NCI-H1436 treated with DMSO at 0.1 percent for 48 hours (cell line): Measurements from ENCODE around the gene RNF115.
"Not testable (repeated sequence)": the region's sequence is repeated elsewhere in the genome, so short reads cannot be mapped to it uniquely, and the experiment has no call there.

ENCODE experiments used
- DNase-seq: peaks from one replicate; lab custom pipeline; 2025; lab: John Stamatoyannopoulos, UW

RNF115 gene

DNA sequence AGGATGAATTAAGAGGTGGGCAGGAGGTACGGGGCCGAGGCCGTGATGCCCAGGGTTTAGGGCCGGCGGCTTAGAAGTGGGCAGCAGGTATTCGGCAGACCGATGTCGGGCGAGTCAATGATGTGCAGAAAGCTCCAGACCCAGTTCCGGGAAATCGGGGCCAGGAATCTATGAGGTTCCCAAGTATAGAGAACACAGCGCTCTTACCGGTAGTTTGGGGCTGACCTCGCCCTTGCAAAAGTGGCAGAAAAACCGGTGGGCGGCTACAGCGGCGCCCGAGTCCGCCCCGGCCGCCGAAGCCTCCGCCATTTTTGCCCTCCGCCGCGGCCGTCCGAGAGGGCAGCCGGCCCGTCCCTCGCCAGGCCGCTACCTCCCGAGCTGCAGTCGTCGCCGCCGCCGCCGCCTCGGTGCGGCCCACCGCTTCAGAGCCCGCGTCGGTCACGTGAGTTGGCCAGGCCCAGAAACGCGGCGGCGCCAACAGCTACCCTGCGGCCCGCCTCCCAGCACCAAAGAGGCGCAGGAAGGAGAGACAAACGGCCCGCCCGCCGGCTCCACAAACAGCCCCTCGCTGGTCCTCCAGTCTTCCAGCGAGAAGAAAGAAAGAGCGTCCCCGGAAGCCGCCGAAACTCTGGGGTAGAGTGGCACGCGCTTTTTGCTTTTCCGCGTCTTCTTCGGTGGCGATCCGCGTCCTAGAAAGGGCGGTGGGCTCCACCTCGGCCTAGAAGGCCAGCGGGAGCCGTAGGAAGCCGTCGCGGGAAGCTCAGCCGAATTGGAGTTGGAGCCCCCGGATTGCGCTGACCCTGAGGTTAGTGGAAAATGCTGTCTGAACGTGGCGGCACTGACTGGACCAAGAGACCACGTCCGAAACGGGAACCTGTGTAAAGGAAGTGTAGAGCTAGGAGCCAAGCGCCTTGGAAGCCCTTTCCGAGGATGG, at the start of gene RNF115, which contains the start of gene POLR3C:
Gene RNF115 (minus strand): TSS at position 531 of the 934 bp plus-strand sequence. CDS start 222 bp downstream, at position 309.
Gene POLR3C (plus strand): TSS at position 636 of the 934 bp plus-strand sequence. CDS start 1,577 bp downstream, outside the sequence.
- peak; percentile 22 for DNase-seq

DNA sequence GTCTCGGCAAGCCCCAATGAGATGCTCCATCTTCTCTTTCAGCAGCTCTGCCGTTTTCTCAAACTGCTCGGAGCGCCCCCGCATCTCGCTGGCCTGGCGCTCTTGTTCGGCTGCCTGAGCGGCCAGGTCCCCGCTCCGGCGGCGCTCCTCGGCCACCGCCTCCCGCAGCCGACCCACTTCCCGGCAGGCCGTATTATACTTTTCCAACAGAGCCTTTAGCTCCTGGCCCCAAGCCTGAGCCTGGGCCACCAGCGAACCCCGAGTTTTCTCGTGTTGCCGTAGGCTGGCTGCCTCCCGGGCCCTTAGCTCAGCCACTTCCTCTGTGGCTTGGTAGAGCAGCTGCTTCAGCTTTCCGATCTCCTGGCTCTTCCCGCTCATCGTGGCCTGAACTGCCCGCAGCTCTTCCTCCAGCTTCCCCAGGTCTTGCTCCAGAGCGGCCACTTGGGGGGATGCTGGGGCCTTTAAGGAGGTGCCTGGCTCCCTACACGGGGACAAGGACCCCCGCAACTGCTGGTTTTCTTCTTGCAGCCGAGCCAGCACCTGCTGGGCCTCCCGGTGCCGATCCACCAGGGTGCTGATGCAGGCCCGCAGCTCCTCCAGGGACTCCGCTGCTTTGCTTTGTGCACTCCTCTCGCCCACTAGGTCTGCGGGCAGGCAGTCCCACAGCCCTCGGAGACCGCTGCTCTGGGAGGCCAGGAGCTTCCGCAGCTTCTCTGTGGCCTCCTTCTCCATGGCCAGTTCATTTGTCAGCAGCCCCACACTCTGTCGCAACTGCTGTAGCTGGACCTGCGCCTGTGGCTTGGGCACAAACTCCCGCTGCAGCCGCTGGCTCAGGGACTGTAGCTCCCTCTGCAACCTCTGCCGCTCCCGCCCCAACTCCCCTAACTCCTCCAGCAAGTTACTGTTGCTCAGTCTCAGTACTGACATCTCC, 48.4 kb upstream of the RNF115 start:
- DNase-seq: no peak

DNA sequence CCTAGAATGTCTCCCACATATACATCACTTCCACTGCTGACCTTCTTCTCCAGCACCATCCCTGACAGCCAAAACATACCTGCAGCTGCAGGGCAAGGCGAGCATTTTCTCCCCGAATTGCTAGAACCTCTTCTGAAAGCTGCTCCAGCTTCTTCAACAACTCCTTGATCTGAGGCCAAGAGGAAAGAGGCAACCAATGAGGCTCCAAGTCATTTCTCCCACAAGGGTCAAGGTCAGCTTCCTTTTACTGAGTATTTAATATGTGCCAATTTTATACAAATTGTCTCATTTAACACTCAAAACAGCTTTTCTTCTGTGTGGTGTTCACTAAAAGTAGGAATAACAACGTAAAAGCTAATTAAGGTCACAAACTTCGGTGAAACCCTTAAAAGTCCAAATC, 44.3 kb upstream of the RNF115 start:
- DNase-seq: no peak

DNA sequence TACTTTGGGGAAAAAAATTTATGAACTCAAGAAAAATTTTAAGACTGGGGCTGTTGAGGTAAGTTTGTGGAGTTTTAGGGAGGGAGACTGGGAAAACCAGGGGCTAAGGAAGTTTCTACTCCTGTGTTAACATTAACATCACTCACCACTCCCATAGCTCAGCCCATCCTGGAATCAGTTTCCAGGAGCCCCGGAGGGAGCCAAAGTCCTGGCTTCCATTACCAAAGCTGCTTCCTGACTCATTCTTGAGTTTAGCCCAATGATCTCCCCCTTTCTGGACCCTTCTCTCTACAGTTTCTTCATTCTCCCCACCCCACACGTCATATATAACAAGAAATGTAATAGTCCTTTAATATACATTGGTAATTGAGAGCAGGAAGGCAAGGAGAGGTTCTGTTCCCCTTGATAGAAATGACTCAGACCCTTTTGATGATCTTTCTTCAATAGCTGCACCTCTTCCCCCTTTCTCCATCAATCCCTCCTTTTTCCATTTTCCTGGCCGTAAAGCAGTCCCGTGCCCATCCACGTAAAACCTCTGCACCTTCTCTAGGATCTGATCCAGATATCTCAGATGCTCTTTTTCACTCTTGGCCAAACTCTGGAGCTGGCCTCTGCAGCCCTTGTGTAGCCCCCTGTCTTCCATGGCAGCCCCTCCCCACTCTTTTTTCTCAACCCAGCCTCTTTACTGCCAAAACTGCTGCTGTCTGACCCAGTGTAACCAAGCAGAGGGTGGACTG, 39.6 kb upstream of the RNF115 start:
- DNase-seq: no peak

DNA sequence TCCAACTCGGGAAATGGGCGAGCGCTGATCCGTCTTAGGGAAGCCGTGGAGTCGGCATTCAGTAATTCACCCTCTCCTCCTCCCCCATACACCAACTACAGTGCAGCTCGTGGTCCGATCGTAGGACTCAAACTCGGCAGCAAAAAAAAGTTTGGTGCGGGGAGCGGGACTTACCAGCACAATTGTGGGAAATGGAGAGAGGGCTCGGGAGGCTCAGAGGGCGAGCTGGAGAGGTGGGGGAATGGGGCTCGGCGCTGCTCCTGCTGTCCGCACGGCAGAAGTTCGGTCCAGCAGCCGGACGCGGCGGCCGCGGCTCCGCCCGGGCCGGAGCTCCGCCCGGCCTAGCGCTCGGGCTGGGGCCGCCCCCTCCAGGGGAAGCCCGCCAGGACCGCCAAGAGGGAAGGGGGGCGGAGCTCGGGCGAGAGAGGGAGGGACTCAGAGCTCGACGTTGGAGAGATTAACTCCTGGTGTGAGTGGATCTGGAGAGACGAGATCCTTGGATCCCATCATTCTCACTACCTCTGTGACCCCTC, 35.7 kb upstream of the RNF115 start:
- DNase-seq: peak; percentile 15

DNA sequence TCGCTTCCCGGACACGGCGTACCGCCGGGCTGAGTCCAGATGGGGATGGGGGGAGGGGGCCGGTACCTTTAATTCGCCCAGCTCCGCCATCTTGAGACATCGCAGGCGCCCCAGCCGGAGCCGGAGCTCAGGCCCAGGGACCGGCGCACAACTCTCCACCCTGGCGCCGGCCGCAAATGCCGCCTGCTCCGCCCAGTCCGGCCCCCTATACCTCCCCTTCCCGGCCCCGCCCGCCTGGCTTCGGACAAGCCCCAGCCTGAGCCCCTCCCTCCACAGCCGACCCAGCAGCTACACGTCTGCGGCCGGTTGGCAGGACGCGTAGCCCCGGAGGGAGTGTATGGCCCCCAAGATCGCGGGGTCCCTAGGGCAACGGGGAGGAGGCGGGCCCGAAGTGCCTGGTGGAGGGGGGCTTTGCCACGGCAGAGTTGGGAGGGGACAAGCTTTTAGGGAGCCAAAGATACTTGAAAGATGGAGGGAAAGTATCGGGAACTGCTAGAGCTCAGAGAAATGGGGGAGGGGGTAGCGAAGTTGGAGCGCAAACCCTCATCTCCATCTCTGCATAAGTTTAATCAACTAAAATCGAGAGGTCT, 35.1 kb upstream of the RNF115 start, which contains the start of gene PIAS3:
Gene PIAS3 (minus strand): TSS at position 181 of the 590 bp plus-strand sequence. CDS start 91 bp downstream, at position 90.
- DNase-seq: peak; percentile 31

DNA sequence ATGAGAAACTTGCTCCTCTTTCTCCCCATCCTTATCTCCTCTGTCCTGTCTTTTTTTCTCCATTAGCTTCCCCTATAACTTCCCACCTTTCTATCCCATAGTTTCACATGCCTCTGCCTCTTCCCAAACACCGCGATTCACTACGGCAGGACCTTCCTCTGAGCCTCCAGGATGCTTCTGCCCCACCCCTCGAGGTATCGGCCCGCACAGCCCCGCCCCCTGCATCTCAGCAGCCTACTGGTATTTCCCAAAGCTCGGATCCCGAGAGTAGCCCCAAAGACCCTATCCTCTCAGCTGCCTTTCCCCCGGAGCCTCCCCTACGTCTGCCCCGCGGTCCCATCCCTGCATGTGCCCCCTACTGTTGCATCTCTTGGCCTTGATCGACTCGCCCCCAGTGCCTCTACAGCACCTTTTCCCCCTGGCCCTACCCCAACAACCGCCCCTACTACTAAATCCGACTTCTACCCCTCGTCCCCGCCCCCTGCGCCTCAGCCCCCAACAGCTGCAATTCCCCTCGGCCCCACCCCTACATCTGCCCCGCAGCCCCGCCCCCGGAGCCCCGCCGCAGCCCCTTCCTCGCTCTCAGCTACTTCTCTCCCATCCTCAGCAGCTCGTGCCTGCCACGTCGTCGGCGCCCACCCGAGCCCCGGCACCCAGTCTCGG, 34.5 kb upstream of the RNF115 start:
- no peak for DNase-seq

DNA sequence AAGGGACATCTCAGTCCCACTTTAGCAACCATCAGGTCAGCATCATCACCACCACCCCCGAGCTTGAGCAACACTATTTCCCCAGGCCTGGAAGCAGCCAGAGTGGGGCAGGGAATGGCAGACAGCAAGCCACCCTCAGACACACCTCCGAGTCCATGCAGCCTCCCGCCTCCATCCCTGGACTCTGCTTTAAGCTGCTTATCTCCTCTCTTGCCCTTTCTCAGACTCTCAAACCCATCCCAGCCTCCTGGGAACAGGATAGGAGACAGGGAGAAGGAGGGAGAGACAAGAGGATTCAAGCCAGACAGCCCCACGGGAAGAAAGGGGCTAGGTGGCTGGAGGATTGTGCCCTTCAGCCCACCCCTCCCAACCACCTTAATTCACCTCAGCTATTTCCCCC, 33.3 kb upstream of the RNF115 start:
- no peak for DNase-seq

DNA sequence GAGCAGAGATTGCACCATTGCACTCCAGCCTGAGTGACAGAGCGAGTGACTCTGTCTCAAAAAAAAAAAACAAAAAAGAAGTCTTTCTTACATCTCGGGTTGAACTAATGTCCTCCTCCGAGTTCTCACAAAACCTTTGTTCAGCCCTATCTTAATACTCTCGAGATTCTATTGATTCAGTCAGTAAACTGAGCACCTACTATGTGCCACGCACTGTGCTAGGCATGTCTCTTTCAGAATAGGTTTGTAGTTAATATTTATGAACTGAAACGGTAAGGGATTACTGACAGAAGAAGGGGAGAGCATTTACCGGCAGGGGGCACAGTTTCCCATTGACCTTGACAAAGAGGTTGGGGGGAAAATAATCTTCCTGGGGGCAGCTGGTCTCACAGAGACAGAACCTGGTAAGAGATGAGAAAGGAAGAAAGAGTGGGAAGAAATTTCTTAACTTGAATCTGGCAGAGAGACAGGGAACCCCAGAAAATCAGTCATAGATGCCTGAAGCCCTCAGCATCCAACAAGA, 31.6 kb upstream of the RNF115 start:
- DNase-seq: no peak

DNA sequence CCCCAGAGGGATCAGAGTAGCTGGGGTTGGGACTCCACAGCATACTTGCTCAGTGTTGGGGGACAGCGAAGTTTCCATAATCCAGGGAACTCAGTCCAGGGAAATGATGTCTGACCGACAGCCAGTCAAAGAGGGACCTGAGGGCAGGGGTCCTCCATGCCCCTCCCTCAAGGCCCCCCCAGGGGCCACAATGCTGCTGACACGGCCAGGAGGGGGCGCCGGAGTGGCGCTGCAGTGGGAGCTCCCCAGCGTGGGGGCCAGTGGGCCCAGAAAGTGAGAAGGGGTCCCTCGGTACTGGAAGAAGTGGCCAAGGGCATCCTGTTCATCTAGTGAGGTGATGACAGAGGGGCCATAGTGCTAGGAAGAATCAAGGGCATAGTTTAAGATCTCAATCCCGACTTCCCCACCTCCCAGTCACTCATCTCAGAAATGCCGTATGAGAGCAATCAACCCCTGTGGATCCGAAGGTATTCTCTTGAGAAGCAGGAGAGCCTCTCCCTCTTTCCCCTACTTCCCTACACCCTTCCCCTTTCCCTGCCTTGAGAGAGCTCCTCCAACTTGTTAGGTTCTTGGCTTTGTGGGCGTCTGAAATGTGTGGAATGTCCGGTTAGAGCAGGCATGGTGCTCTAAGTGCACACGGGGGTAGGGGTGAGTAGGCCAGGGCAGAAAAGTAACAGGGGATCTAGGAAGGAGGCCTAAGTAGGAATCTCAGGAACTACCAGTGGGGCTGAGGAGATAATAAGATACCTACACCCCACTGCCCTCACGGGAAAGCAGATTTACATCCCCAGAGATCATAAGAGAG, 25.7 kb upstream of the RNF115 start:
- no peak for DNase-seq

DNA sequence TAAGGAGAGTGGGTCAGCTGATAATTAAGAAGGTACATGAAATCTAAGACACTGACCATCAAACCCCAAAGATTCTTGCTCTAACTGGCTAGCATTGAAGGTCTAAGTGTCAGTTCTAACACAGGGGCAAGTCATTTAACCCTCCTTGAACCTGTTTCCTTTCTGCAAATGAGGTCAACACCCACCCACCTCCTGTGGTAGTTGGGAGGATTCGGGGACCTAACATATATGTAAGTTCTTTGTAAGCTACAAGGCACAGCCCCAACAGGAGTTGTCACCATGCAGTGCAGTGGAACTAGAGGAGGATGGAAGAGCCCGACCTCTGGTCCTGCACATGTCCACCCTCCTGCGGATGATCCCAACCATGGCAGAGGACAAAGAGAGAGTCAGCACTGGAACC, 23.9 kb upstream of the RNF115 start:
- no peak for DNase-seq

DNA sequence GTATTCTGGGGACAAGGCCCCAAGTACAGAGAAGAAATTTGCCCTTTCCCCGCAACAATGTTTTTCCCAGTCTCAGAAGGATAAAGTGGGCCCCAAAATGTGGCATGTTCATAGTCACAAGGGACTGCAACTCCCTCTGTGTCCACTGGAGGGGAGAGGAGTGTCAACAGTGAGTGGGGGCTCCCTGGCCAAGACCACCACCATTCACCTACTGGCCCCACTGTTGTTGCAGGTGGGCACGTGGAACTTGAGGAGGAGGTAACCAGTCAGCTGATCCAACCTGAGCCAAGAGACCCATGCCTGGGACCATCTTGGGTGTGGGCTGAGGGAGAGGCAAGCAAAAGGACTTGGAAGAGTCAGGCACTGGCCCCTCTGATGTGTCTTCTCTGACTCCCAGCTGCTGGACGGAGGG, 22.3 kb upstream of the RNF115 start:
- DNase-seq: no peak

DNA sequence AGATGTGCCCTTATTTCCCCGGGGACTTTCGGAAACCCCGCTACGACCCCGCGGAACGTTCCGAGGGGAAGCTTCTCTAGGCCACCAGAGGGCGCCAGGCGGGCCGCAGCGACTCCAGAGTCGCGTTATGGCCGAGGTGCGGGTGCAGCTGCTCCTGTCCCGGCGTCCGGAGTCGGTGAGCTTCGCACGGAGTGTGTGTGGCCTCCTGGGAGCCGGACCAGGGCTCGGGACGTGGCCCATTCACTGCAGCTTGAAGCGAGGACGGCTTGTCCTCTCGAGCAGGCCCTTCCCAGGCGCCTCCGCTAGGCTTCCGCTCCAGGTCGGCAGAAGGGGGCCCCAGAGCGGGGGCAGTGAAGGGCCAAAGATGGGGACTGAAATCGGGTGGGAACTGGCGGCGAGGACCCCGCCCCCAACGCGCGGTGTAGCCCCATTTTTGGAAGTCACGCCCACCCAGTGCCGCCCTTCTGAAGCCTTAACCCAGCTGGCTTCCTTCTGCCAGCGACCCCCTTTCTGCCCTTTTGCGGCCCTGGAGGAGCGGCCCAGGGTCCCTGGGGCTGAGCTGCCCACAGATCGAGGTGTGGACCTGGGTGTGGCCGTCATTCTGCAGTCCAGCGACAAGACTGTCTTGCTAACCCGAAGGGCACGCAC, 21.7 kb upstream of the RNF115 start, which contains the start of gene NUDT17:
Gene NUDT17 (plus strand): TSS at position 117 of the 648 bp plus-strand sequence. CDS start 11 bp downstream, at position 128.
- no peak for DNase-seq

DNA sequence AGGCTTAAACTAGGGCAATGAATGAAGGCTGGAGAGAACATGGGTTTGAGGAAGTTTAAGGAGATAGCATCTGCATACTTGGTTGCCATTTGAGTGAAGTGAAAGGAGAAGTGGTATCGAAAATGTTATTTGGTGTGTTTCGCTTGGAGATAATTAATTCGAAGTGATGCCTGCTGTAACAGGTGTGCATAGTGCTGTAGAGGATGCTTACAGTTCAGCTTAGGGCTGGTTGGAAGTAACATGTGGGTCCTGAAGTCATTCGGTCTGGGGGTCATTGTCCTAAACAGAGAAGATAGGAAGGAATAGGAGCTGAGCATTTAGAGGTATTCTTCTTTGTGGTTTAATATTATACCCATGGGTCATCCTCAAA, 21.2 kb upstream of the RNF115 start:
- no peak for DNase-seq

DNA sequence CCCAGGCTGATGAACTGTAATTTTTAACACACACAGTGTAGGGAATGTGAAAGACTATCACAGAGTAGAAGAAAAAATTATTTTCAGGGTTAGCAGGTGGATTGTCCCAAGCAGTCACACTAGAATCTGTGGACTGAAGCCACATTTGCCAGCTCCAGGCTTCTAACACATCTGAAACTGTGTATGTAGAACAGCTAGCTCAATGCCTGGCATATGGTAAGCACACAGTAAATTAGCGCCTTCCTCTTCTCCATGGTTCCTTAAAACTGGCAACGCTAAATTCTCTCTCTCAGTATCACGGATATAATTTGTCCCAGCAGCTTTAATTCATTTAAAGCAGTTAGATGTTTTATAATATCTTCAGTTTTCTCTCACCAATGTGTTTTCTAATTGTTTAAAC, 19.1 kb upstream of the RNF115 start:
- DNase-seq: no peak

DNA sequence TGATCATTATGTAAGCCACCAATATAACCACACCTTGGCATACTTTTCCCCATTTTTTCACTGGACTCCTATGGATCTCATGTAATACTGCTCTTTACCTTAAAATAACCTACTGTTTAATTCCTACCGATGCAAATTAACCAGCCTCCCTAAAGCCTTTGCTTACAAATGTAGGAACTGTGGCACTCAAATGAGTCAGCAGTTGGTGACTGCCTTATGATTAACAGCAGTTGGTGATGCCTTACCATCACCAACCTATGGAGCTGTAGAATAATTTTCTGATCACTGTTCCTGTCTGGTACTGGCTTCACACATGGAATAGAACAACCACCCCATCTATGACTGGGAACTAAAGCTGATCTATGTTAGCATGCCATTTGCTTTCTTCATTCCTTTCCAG, 13.8 kb upstream of the RNF115 start:
- no peak for DNase-seq

DNA sequence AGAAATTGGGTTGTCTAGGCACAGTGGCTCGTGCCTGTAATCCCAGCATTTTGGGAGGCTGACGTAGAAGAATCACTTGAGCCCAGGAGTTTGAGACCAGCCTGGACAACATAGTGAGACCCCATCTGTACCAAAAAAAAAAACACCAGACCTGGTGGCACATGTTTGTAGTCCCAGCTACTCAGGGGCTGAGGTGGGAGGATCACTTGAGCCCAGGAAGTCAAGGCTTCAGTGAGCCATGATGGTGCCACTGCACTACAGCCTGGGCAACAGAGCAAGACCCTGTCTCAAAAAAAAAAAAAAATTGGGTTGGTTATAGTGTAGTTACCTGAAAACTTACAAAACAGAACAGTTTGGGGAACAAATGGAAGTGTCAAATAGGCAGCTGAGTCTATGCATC, 6.9 kb upstream of the RNF115 start:
- not testable (repeated sequence) for DNase-seq

DNA sequence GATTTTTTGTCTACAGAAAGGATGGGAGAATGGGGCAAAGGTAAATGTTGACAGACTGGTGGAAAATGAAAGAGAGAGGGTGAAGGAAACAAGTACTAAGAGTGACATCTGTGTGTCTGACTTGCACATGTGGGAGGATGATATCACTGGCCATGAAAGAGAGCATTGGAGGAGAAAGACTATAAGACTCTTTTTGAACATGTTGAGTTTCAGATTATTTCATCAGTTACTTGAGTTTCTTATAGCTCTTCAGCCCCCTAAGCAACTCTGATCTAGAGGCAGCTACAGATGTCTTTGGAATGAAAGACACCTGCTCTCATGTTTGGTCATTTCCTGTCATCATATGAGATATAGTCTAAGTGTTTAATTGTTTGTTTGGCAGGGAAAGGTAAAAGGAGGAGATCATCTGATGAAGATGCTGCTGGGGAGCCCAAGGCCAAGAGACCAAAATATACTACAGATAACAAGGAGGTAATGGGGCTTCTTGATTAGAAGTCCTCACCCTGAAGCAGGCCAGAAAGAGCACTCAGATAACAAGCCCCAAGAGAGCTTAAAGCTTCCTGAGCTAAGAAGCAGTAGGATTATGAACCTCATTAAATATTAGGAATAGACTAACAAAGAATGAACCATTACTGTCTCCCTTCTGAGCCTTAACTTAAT, 4.6 kb upstream of the RNF115 start:
- no peak for DNase-seq
